Measurements from ENCODE around the gene YPEL3.
"Not testable (repeated sequence)": the region's sequence is repeated elsewhere in the genome, so short reads cannot be mapped to it uniquely, and the experiment has no call there.

YPEL3 gene

GRCh38 chr16:30116291-30117207 lies 20.5 kb upstream of the YPEL3 start:
- peaks cover 4% of the 10 kb centered on the region for H3K4me1 ChIP-seq (ENCODE audit: control insufficient read depth, insufficient read depth, low read length)
- H3K27me3 ChIP-seq (ENCODE audit: control insufficient read depth, insufficient read depth, low read length) = no peaks in the 10 kb centered on the region
- no peak overlapping the region for H3K9ac ChIP-seq (ENCODE audit: low read length)
- peaks cover 37% of the 10 kb centered on the region for H3K36me3 ChIP-seq (ENCODE audit: control insufficient read depth, insufficient read depth, low read length)
- no peak overlapping the region for H3K27ac ChIP-seq (ENCODE audit: low read depth, low read length)
- no peaks in the 10 kb centered on the region for H3K9me3 ChIP-seq (ENCODE audit: control insufficient read depth, insufficient read depth, low read depth, low read length)
- no peak overlapping the region for H3K4me3 ChIP-seq (ENCODE audit: low read depth, low read length)

- Histone ChIP-seq H3K4me1 (ENCODE audit: control insufficient read depth, insufficient read depth, low read length) (peaks cover 4% of the 10 kb centered on the region), H3K9me3 (ENCODE audit: control insufficient read depth, insufficient read depth, low read depth, low read length) (no peaks in the 10 kb centered on the region), H3K4me3 (ENCODE audit: low read depth, low read length) (no peak overlapping the region), H3K9ac (ENCODE audit: low read length) (no peak overlapping the region), H3K27ac (ENCODE audit: low read depth, low read length) (no peak overlapping the region), H3K36me3 (ENCODE audit: control insufficient read depth, insufficient read depth, low read length) (peaks cover 40% of the 10 kb centered on the region), H3K27me3 (ENCODE audit: control insufficient read depth, insufficient read depth, low read length) (no peaks in the 10 kb centered on the region)
Observed at GRCh38 chr16:30115238-30115637, 19.2 kb upstream of the YPEL3 start.

- H3K9me3 ChIP-seq (ENCODE audit: control insufficient read depth, insufficient read depth, low read depth, low read length); H3K27me3 ChIP-seq (ENCODE audit: control insufficient read depth, insufficient read depth, low read length); H3K27ac ChIP-seq (ENCODE audit: low read depth, low read length); H3K4me3 ChIP-seq (ENCODE audit: low read depth, low read length); H3K9ac ChIP-seq (ENCODE audit: low read length); H3K4me1 ChIP-seq (ENCODE audit: control insufficient read depth, insufficient read depth, low read length): not testable (repeated sequence)
- H3K36me3 ChIP-seq (ENCODE audit: control insufficient read depth, insufficient read depth, low read length) = peaks cover 40% of the 10 kb centered on the region
Observed at GRCh38 chr16:30114833-30115232, 18.8 kb upstream of the YPEL3 start.

GRCh38 chr16:30114411-30114810 lies 18.4 kb upstream of the YPEL3 start:
- Histone ChIP-seq H3K9ac (ENCODE audit: low read length) (no peak overlapping the region), H3K36me3 (ENCODE audit: control insufficient read depth, insufficient read depth, low read length) (peaks cover 36% of the 10 kb centered on the region), H3K9me3 (ENCODE audit: control insufficient read depth, insufficient read depth, low read depth, low read length) (no peaks in the 10 kb centered on the region), H3K27ac (ENCODE audit: low read depth, low read length) (no peak overlapping the region), H3K27me3 (ENCODE audit: control insufficient read depth, insufficient read depth, low read length) (no peaks in the 10 kb centered on the region), H3K4me1 (ENCODE audit: control insufficient read depth, insufficient read depth, low read length) (peaks cover 4% of the 10 kb centered on the region), H3K4me3 (ENCODE audit: low read depth, low read length) (no peak overlapping the region)

GRCh38 chr16:30113711-30114333 lies 17.8 kb upstream of the YPEL3 start:
- H3K4me3 ChIP-seq (ENCODE audit: low read depth, low read length) = no peak overlapping the region
- H3K36me3 ChIP-seq (ENCODE audit: control insufficient read depth, insufficient read depth, low read length) = peaks cover 32% of the 10 kb centered on the region
- no peak overlapping the region for H3K27ac ChIP-seq (ENCODE audit: low read depth, low read length)
- H3K27me3 ChIP-seq (ENCODE audit: control insufficient read depth, insufficient read depth, low read length) = no peaks in the 10 kb centered on the region
- peaks cover 4% of the 10 kb centered on the region for H3K4me1 ChIP-seq (ENCODE audit: control insufficient read depth, insufficient read depth, low read length)
- H3K9me3 ChIP-seq (ENCODE audit: control insufficient read depth, insufficient read depth, low read depth, low read length) = no peaks in the 10 kb centered on the region
- H3K9ac ChIP-seq (ENCODE audit: low read length) = no peak overlapping the region

GRCh38 chr16:30113031-30113710 lies 17.2 kb upstream of the YPEL3 start, which contains the start of gene GDPD3:
Gene GDPD3, minus strand, starts transcription at chr16:30113537. Its CDS starts 59 bp downstream, at chr16:30113478.
- peaks cover 4% of the 10 kb centered on the region for H3K4me1 ChIP-seq (ENCODE audit: control insufficient read depth, insufficient read depth, low read length)
- no peaks in the 10 kb centered on the region for H3K27me3 ChIP-seq (ENCODE audit: control insufficient read depth, insufficient read depth, low read length)
- H3K27ac ChIP-seq (ENCODE audit: low read depth, low read length) = no peak within 1 kb of the TSS
- H3K9ac ChIP-seq (ENCODE audit: low read length) = no peak within 1 kb of the TSS
- H3K4me3 ChIP-seq (ENCODE audit: low read depth, low read length) = no peak within 1 kb of the TSS
- peaks cover 28% of the 10 kb centered on the region for H3K36me3 ChIP-seq (ENCODE audit: control insufficient read depth, insufficient read depth, low read length)
- no peaks in the 10 kb centered on the region for H3K9me3 ChIP-seq (ENCODE audit: control insufficient read depth, insufficient read depth, low read depth, low read length)

GRCh38 chr16:30112197-30113030 lies 16.4 kb upstream of the YPEL3 start:
- Histone ChIP-seq H3K27ac (ENCODE audit: low read depth, low read length) (no peak overlapping the region), H3K4me1 (ENCODE audit: control insufficient read depth, insufficient read depth, low read length) (peaks cover 4% of the 10 kb centered on the region), H3K9ac (ENCODE audit: low read length) (no peak overlapping the region)

GRCh38 chr16:30110661-30111060 lies 14.6 kb upstream of the YPEL3 start:
- Histone ChIP-seq H3K9ac (ENCODE audit: low read length) (no peak overlapping the region), H3K27ac (ENCODE audit: low read depth, low read length) (no peak overlapping the region), H3K27me3 (ENCODE audit: control insufficient read depth, insufficient read depth, low read length) (no peaks in the 10 kb centered on the region), H3K4me1 (ENCODE audit: control insufficient read depth, insufficient read depth, low read length) (peaks cover 4% of the 10 kb centered on the region), H3K4me3 (ENCODE audit: low read depth, low read length) (no peak overlapping the region), H3K36me3 (ENCODE audit: control insufficient read depth, insufficient read depth, low read length) (peaks cover 8% of the 10 kb centered on the region; the same call in 1 of the 2 replicates), H3K9me3 (ENCODE audit: control insufficient read depth, insufficient read depth, low read depth, low read length) (no peaks in the 10 kb centered on the region)

More at GRCh38 chr16:30112197-30113030, 16.4 kb upstream of the YPEL3 start:
- no peaks in the 10 kb centered on the region for H3K27me3 ChIP-seq (ENCODE audit: control insufficient read depth, insufficient read depth, low read length)
- H3K36me3 ChIP-seq (ENCODE audit: control insufficient read depth, insufficient read depth, low read length) = peaks cover 22% of the 10 kb centered on the region
- no peak overlapping the region for H3K4me3 ChIP-seq (ENCODE audit: low read depth, low read length)
- no peaks in the 10 kb centered on the region for H3K9me3 ChIP-seq (ENCODE audit: control insufficient read depth, insufficient read depth, low read depth, low read length)

GRCh38 chr16:30108059-30108850 lies 12.2 kb upstream of the YPEL3 start:
- Histone ChIP-seq H3K9me3 (ENCODE audit: control insufficient read depth, insufficient read depth, low read depth, low read length) (no peaks in the 10 kb centered on the region), H3K27ac (ENCODE audit: low read depth, low read length) (no peak overlapping the region), H3K36me3 (ENCODE audit: control insufficient read depth, insufficient read depth, low read length) (peaks cover 5% of the 10 kb centered on the region; the same call in 1 of the 2 replicates), H3K9ac (ENCODE audit: low read length) (no peak overlapping the region), H3K4me3 (ENCODE audit: low read depth, low read length) (no peak overlapping the region), H3K27me3 (ENCODE audit: control insufficient read depth, insufficient read depth, low read length) (no peaks in the 10 kb centered on the region), H3K4me1 (ENCODE audit: control insufficient read depth, insufficient read depth, low read length) (peaks cover 4% of the 10 kb centered on the region)

GRCh38 chr16:30104492-30104891 lies 8.5 kb upstream of the YPEL3 start:
- H3K9me3 ChIP-seq (ENCODE audit: control insufficient read depth, insufficient read depth, low read depth, low read length) = no peaks in the 10 kb centered on the region; the same call in 1 of the 2 replicates
- H3K4me3 ChIP-seq (ENCODE audit: low read depth, low read length) = no peak overlapping the region
- no peak overlapping the region for H3K9ac ChIP-seq (ENCODE audit: low read length)
- H3K27ac ChIP-seq (ENCODE audit: low read depth, low read length) = no peak overlapping the region
- H3K27me3 ChIP-seq (ENCODE audit: control insufficient read depth, insufficient read depth, low read length) = no peaks in the 10 kb centered on the region
- no peaks in the 10 kb centered on the region for H3K4me1 ChIP-seq (ENCODE audit: control insufficient read depth, insufficient read depth, low read length)
- H3K36me3 ChIP-seq (ENCODE audit: control insufficient read depth, insufficient read depth, low read length) = peaks cover 2% of the 10 kb centered on the region; the same call in 1 of the 2 replicates

All from HUES6 (cell line).